Measurements from ENCODE around the gene AMHR2.
"Not testable (repeated sequence)": the region's sequence is repeated elsewhere in the genome, so short reads cannot be mapped to it uniquely, and the experiment has no call there.

Gene AMHR2

DNA sequence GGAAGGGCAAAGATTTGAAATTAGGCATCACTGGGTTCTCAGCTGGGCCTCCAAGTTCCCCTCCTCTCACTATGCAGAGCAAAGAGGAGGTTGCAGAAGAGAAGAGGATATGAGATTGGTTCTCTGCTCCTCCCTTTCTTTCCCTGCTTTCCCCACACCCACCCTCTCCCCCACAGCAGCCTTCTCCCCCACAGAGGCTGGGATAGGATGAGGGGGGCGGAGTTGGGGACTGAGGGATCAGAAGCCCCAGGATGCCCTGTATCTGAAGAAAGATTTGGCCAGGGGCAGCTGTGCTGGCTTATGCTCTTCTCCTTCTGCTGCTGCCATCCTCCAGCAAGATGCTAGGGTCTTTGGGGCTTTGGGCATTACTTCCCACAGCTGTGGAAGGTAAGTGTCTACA, at the start of gene AMHR2:
AMHR2 (plus strand) TSS at position 259 of the 400 bp plus-strand sequence; CDS start at position 339, 80 bp downstream.
- no peak for DNase-seq

DNA sequence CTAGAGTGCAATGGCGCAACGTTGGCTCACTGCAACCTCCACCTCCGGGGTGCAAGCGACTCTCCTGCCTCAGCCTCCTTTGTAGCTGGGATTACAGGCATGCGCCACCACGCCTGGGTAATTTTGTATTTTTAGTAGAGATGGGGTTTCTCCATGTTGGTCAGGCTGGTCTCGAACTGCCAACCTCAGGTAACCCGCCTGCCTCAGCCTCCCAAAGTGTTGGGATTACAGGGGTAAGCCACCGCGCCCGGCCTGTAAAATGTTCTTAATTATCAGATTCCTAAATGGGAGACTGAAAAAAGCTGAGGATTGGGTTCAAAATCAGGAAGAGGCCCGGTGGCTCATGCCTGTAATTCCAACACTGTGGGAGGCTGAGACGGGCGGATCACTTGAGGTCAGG, 49.4 kb upstream of the AMHR2 start:
- not testable (repeated sequence) for DNase-seq

DNA sequence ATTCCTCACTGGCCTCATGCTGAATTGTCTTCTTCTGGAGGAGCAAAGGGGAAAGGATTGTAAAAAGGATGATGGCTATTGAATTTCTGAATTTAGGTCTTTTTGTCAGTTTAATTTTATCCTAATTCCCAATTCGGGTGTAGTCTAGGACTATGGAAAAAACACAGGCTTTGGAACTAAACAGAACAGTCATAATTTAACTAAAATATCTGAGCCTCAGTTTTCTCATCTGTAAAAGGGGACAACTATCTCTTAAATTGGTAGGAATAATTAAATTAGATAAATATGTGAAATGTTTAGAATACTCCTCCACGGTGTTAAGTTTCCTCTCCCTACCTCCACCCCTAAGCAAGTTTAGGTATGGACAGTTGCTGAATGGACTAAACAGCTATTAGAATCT, 46.9 kb upstream of the AMHR2 start:
- DNase-seq, result no peak

DNA sequence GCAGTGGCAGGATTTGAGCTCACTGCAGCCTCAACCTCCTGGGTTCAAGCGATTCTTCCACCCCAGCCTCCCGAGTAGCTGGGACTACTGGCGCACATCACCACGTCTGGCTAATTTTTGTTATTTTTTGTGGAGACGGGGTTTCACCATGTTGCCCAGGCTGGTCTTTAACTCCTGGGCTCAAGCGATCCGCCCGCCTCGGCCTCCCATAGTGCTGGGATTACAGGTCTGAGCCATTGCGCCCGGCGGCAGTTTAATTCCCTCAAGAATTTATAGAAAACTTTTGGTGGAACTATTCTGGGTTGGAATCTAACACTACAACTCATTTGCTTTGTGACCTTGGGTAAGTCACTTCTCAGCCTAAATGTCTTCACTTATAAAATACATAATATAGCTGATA, 45.4 kb upstream of the AMHR2 start:
- no peak for DNase-seq

DNA sequence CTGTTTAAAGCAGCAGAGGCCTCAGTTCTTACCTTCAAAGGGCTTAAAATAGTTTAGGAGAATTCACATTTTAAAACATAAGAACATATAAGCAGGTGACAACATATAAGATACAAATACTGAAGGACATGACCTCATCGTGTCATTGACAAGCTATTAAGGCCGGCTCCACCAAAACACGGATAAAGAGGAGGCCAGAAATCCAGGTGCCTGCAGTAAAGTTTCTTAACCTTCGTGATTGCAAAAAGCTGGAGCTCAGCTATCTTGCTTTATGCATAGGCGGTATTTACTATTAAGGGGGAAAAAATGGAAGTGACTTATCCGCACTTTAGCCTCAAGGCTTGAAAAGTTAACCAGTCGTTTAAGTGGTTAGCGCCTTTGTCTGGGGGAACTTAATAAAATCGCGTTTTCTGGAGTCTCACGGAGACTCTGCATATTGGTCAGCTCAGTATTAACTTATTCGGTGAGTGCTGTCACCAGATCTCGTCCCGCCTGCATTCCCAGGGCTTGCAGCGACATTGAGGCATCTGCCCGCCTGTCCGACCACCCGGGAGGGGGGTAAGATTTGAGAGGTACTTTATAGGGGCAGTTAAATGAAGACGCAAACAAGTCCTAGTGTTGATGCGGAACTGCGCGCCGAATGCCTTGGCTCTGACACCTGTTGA, 44.8 kb upstream of the AMHR2 start:
- no peak for DNase-seq

DNA sequence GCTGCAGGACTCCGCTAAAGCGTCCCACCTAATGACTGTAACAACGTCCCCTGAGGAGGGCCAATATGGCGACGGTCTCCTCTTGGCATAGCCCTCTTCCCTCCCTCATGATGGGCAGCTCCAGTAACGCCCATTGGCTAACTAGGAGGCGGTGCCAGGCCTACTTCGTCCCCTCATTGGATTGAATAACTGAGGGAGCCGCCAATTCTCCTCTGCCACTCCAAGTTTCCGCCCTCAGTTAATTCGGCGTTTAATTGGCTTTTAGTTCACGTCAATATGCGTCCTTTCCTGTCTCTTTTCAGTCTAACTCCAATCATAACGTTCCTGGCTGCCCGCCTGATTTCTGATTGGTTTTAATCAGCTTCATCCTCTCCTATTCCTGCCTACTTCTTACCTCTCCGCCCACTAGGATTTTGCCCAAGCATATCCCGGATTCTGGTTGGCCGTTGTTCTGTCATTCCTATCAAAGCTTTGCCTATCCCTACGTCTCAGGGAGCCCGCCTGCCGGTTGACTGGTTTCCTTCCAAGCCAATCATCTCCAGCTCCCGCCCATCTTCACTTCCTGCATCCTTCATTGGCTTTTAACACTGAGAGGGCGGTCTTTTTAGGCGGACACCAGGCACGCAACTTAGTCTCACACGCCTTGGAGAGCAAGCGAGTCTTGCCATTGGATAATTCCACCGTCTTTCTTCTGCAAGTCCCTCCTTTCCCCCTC, 44.1 kb upstream of the AMHR2 start:
- peak; percentile 100 for DNase-seq

DNA sequence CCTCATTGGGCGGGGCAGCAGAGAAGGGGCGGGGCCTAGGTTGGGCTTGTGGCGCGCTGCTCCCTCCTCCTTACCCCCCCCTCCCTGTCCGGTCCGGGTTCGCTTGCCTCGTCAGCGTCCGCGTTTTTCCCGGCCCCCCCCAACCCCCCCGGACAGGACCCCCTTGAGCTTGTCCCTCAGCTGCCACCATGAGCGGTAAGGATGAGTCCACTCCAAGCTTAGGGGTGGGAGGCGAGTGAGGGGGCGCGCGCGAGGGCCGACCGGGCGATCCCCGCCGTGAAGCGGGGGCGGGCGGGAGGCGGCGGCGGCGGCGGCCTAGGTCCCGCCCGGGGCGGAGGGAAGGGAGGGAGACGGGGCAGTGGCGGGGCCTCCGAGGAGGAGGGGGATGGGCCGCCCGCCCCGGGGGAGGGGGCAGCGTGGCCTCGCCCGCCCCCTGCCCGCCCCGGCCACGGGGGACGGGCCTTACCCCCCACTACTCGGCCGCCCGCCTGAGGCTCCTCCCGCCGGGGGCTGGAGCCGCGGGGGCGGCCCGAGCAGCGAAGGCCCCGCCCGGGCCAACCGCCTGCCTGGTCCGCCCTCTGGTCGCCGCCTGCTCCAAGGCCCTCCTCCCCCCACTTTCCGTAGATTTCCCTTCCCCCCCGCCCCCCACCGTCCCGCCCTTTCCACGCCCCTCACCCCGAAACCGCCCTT, 43.4 kb upstream of the AMHR2 start, which contains the start of gene SP1:
SP1 (plus strand) TSS at position 73 of the 690 bp plus-strand sequence; CDS start at position 189, 116 bp downstream.
- peak; percentile 66 to 89 for DNase-seq

DNA sequence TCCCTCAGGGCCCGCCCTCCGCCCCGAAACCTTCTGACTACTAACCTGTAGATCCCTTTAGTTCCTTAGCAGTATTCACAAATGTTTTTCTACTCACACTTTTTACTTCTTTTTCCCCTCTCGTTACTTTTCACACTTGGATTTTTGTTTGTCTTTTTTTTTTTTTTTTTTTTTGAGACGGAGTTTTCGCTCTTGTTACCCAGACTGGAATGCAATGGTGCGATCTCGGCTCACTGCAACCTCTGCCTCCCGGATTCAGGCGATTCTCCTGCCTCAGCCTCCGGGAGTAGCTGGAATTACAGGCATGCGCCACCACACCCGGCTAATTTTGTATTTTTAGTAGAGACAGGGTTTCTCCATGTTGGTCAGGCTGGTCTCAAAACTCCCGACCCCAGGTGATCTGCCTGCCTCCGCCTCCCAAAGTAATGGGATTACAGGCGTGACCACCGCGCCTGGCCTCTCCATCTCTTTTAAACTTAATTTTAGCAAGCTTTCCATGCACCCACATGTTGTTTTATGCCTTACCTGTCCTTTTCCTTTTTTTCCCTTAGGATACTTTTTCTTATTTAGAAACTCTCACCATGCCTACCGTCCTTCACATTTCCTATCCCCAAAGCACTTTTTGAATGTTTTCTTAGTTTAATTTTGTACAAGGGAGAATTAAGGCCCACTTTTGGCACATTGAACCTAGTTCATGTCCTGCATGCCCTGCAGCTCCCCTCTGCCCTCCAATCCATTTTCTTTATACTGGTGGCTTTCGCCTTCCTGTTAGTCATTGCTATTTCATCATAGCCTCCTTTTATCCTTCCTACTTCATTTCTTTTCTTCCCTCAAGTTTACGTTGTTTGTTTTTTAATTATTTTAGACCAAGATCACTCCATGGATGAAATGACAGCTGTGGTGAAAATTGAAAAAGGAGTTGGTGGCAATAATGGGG, 42.6 kb upstream of the AMHR2 start:
- DNase-seq, result no peak

DNA sequence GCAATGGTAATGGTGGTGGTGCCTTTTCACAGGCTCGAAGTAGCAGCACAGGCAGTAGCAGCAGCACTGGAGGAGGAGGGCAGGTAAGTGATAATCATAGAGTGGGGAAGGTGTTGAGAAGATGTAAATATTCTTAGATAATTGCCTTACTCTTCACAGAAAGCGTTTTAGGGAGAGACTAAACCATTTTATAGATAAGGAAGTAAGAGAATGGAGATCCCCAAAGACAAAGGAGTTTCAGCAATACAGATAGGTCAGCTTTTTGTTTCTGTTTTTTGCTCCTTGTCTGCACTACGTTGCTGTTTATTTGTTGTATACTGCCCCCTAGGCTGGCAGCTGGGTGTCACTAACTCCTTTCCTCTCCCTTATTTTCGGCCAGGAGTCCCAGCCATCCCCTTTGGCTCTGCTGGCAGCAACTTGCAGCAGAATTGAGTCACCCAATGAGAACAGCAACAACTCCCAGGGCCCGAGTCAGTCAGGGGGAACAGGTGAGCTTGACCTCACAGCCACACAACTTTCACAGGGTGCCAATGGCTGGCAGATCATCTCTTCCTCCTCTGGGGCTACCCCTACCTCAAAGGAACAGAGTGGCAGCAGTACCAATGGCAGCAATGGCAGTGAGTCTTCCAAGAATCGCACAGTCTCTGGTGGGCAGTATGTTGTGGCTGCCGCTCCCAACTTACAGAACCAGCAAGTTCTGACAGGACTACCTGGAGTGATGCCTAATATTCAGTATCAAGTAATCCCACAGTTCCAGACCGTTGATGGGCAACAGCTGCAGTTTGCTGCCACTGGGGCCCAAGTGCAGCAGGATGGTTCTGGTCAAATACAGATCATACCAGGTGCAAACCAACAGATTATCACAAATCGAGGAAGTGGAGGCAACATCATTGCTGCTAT, 41.7 kb upstream of the AMHR2 start:
- DNase-seq, result no peak

DNA sequence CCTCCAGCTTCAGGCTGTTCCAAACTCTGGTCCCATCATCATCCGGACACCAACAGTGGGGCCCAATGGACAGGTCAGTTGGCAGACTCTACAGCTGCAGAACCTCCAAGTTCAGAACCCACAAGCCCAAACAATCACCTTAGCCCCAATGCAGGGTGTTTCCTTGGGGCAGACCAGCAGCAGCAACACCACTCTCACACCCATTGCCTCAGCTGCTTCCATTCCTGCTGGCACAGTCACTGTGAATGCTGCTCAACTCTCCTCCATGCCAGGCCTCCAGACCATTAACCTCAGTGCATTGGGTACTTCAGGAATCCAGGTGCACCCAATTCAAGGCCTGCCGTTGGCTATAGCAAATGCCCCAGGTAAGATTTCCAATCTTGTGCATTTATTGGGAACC, 40.4 kb upstream of the AMHR2 start:
- DNase-seq, result no peak

DNA sequence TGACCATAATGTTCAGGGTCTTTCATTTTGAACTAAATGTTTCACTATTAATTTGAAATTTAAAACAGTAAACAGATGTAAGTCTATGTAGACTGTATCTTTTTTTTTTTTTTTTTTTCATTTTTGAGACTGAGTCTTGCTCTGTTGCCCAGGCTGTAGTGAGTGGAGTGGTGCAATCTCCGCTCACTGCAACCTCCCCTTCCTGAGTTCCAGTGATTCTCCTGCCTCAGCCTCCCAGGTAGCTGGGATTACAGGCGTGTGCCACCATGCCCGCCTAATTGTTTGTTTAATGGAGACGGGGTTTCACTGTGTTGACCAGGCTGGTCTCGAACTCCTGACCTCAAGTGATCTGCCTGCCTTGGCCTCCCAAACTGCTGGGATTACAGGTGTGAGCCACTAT, 37.3 kb upstream of the AMHR2 start:
- not testable (repeated sequence) for DNase-seq

DNA sequence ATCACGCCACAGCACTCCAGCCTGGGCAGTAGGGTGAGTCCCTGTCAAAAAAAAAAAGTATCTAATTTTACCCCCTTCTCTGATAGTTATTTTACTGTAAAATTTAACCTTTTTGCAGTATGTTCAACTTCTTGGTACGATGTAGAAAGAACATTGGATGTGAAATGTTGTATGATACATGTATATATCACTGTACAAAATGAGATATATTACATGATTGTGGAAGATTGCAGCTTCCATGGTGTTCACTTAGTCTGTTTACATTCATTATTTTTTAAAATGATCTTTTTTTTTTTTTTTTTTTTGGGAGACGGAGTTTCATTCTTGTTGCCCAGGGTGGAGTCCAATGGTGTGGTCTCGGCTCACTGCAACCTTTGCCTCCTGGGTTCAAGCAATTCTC, 34.7 kb upstream of the AMHR2 start:
- DNase-seq, result no peak

DNA sequence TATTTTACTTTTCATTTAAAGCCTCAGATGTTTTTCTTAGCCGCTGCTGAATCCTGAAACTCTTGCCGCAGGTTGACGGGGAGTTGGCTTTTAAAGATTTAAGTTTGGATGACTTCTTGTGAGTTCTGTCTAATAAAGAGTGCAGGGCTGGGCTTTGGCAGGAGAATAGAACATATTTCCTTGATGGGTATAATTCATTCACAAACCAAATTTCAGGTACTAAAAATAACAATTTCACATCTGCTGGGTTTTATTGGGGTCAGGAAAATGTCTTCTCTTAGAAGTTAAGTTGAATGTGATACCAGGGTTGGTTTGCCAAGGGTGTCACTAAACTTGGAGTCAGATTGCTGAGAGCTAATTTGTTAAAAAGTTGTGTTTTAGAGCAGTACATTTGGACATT, 34.0 kb upstream of the AMHR2 start:
- DNase-seq, result no peak

DNA sequence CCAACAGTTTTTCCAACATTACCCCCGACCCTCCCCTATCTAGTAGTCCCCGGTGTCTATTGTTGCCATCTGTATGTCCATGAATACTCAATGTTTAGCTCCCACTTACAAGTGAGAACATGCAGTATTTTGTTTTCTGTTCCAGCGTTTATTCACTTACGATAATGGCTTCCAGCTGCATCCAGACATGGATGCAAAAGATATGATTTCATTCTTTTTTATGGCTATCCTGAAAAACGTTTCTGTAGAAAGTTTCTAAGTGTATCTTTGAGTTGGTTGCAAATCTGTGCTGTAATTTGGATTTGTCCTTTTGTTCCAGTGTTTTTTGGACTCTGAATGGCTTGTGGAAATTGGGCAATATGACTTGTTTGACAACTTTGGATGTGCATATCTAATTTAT, 31.9 kb upstream of the AMHR2 start:
- no peak for DNase-seq

DNA sequence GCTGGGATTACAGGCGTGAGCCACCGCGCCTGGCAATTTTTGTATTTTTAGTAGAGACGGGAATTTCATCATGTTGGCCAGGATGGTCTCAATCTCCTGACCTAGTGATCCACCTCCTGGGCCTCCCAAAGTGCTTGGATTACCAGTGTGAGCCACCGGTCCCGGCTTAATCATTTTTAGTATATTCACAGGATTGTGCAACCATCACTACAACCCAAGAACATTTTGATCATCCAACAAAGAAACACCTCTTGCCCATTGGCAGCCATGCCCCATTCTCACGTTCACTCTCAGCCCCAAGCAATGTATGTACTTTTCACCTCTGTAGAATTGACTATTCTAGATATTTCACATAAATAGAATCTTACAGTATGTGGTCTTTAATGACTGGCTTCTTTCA, 23.8 kb upstream of the AMHR2 start:
- DNase-seq, result no peak

DNA sequence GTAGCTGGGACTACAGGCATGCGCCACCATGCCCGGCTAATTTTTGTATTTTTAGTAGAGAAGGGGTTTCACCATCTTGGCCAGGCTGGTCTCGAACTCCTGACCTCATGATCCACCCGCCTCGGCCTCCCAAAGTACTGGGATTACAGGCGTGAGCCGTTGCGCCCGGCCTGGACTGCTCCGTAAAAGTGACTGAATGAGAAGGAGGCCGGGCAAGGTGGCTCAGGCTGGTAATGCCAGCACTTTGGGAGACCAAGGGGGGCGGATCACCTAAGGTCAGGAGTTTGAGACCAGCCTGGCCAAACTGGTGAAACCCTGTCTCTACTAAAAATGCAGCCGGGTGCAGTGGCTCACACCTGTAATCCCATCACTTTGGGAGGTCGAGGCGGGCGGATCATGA, 21.3 kb upstream of the AMHR2 start:
- not testable (repeated sequence) for DNase-seq

DNA sequence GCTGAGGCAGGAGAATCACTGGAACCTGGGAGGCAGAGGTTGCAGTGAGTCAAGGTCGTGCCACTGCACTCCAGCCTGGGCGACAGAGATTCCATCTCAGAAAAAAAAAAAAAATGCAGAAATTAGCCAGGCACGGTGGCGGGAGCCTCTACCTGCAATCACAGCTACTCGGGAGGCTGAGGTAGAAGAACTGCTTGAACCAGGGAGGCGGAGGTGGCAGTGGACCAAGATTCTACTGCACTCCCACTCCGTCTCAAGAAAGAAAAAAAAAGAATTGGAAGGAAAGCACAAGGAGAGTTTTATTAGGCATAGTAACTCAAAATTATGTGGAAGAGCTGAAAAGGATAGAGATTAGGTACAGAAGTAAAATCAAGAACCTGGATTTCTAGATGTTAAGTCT, 20.8 kb upstream of the AMHR2 start:
- DNase-seq, result no peak

DNA sequence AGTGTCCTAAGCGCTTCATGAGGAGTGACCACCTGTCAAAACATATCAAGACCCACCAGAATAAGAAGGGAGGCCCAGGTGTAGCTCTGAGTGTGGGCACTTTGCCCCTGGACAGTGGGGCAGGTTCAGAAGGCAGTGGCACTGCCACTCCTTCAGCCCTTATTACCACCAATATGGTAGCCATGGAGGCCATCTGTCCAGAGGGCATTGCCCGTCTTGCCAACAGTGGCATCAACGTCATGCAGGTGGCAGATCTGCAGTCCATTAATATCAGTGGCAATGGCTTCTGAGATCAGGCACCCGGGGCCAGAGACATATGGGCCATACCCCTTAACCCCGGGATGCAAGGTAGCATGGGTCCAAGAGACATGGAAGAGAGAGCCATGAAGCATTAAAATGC, 12.7 kb upstream of the AMHR2 start:
- DNase-seq, result no peak

DNA sequence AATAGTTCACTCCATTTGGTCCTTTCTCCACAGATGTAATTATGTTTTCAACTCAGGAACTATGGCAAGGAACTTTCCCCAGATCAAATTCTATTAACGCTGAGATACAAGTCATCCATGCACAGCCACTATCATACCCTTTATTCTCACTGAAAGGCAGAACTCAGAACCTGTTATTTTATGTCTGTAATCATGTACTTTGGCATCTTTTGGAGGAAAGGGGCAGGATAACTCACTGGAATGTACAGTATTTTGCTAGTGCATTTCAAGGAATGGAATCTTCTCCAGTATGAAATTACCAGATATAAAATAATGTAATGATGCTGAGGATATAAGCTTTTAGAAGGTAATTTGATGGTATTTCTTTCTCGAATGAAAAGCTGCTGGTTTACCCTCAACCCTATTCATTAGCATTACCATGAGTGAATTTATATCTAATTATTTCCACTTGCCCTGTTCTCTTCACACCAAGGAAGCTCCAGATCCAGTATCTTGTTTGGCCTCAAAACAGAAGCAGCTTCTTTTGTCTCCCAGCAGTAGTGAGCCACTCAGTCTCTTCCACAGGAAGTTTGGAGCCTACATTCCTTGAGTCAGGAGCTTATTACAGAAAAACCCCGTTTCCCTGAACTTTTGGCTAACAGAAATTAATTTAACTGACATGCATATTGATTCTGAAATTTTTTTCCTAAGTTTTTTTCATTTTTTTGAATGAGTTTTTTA, 10.0 kb upstream of the AMHR2 start:
- no peak for DNase-seq

DNA sequence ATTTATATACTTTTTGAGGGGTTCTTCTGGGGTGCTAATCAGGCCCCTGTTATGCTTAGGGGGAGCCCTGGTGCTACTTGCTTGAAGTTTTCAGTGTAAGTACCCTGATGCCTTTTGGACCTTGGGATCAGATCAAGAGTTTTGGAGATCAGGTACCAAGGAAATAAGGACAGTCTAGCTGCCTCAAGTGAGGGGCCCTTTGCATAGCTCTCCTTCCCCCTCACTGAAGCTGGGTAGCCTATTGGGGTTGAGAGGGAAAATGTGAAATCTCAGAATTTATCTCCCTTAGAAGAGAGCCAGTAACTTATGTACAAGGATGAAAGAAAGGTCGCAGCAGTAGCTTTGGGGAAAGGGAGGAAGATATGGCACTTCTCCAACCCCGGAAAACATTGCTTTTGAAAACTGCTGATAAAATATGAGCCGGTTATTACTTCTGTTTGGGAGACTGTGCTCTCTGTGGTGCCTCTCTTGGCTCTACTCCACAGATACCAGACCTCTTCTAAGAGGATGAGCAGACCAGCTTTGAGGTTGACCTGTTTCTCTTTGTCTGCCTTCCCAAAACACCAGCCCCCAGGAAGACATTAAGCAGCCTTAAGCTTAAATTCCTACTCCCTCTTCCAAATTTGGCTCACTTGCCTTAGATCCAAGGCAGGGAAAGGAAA, 8.8 kb upstream of the AMHR2 start:
- no peak for DNase-seq

Measured in NCI-H187 (cell line).